Ishikawa (cell line): ENCODE data around the gene UNC5B.

ENCODE experiments used
- RAD21 ChIP-seq: IDR thresholded peaks from 2 replicates; pipeline ENCODE4 v1.6.1; 2012; ENCODE audit warnings: low read depth
- REST ChIP-seq: IDR thresholded peaks from 2 replicates; pipeline ENCODE4 v1.6.1; 2012; ENCODE audit warnings: low read depth, mild to moderate bottlenecking
- TCF12 ChIP-seq: IDR thresholded peaks from 2 replicates; pipeline ENCODE4 v1.6.1; 2012; ENCODE audit warnings: low read depth
- YY1 ChIP-seq: IDR thresholded peaks from 2 replicates; pipeline ENCODE4 v1.6.1; 2012; ENCODE audit warnings: low read depth
- ZBTB7A ChIP-seq: IDR thresholded peaks from 2 replicates; pipeline ENCODE4 v1.6.1; 2012; ENCODE audit warnings: low read depth

GRCh38 chr10:71221586-71222202 is 9.3 kb downstream of the UNC5B start:
- no peak for TF ChIP-seq TCF12
- no peak for TF ChIP-seq RAD21
- TF ChIP-seq YY1 = no peak
- no peak for TF ChIP-seq ZBTB7A
- TF ChIP-seq REST = no peak
